Adipose tissue (tissue), 3 donors: ENCODE results near the gene AKR1C3. TPM values are rescaled to one million over a fixed set of nuclear protein-coding genes. Genes with fewer than 3 reads are reported as not detected.
"Not testable (repeated sequence)": the region's sequence is repeated elsewhere in the genome, so short reads cannot be mapped to it uniquely, and the experiment has no call there.

Experiments
- H3K27ac ChIP-seq: one replicate; pipeline ENCODE4 v1.5.1; 2013; ENCODE audit warnings: low read depth, low read length
- WGBS, 3 donors: extraction: QIAGEN DNeasy Blood & Tissue Kit; methylation state at CpG; one replicate each; pipeline ENCODE4 v1.1.7; 2013; 5-methylcytosine and 5-hydroxymethylcytosine counted together
- polyA plus RNA-seq, 3 donors: library from polyadenylated mRNA; stranded (reverse); fragments of 200-250 nt; gene quantifications; one replicate each; pipeline ENCODE4 v1.2.3, GENCODE V29; 2013
- donor health status: healthy with polysubstance abuse.
- donor health status: Bipolar disorder and iron deficiency.
- donor health status: healthy.

Gene AKR1C3
- 100 to 1,000 TPM in 2 of 3 donors, 10 to 100 TPM in 1; 25.7 to 149 (median 122) TPM for polyA plus RNA-seq

GRCh38 chr10:5094265-5095205 is at the start of gene AKR1C3:
TSS of gene AKR1C3 (plus strand) at chr10:5094414. CDS start at chr10:5094445, 31 bp downstream.
- 9 to 42% (median 10%) methylated on average over 9 of the region's 9 CpGs for WGBS, 3 donors
- no peak within 1 kb of the TSS for H3K27ac ChIP-seq

- H3K27ac ChIP-seq = no peak overlapping the region
- whole genome bisulfite sequencing, 3 donors = 93 to 97% (median 93%) methylated on average over 9 of the region's 9 CpGs
Observed at GRCh38 chr10:5045095-5045494, 49.1 kb upstream of the AKR1C3 start.

- WGBS, 3 donors = 87 to 94% (median 93%) methylated on average over 6 of the region's 6 CpGs
- no peak overlapping the region for H3K27ac ChIP-seq
Observed at GRCh38 chr10:5046410-5046809, 47.8 kb upstream of the AKR1C3 start.

GRCh38 chr10:5047055-5047454 is 47.2 kb upstream of the AKR1C3 start:
- 88 to 90% (median 90%) methylated on average over 5 of the region's 5 CpGs for WGBS, 3 donors

GRCh38 chr10:5047912-5048628 is 46.1 kb upstream of the AKR1C3 start:
- 37 to 87% (median 74%) methylated on average over 1 of the region's 1 CpG for WGBS, 3 donors
- H3K27ac ChIP-seq = no peak overlapping the region

More at GRCh38 chr10:5047055-5047454, 47.2 kb upstream of the AKR1C3 start:
- not testable (repeated sequence) for H3K27ac ChIP-seq

- 91 to 94% (median 93%) methylated on average over 16 of the region's 16 CpGs for WGBS, 3 donors
- H3K27ac ChIP-seq = not testable (repeated sequence)
Observed at GRCh38 chr10:5052951-5053500, 41.2 kb upstream of the AKR1C3 start.

GRCh38 chr10:5054831-5055230 is 39.4 kb upstream of the AKR1C3 start:
- H3K27ac ChIP-seq = not testable (repeated sequence)

GRCh38 chr10:5059267-5059666 is 34.9 kb upstream of the AKR1C3 start:
- not testable (repeated sequence) for H3K27ac ChIP-seq
- WGBS, 3 donors = 87 to 89% (median 89%) methylated on average over 8 of the region's 8 CpGs

More at GRCh38 chr10:5054831-5055230, 39.4 kb upstream of the AKR1C3 start:
- 65 to 76% (median 69%) methylated on average over 2 of the region's 2 CpGs for WGBS, 3 donors

GRCh38 chr10:5060791-5061190 is 33.4 kb upstream of the AKR1C3 start:
- WGBS, 3 donors = 92 to 97% (median 97%) methylated on average over 11 to 13 of the region's 13 CpGs
- not testable (repeated sequence) for H3K27ac ChIP-seq

GRCh38 chr10:5064656-5065055 is 29.6 kb upstream of the AKR1C3 start:
- H3K27ac ChIP-seq = no peak overlapping the region
- WGBS, 3 donors = 87 to 90% (median 89%) methylated on average over 1 of the region's 1 CpG

- 89 to 100% (median 94%) methylated on average over 1 of the region's 1 CpG for WGBS, 3 donors
- H3K27ac ChIP-seq = no peak overlapping the region
Observed at GRCh38 chr10:5068274-5068984, 25.8 kb upstream of the AKR1C3 start.

GRCh38 chr10:5070648-5071410 is 23.4 kb upstream of the AKR1C3 start:
- peak overlapping the region; percentile 31 for H3K27ac ChIP-seq

GRCh38 chr10:5071411-5072198 is 22.6 kb upstream of the AKR1C3 start:
- H3K27ac ChIP-seq = no peak overlapping the region
- 10 to 40% (median 32%) methylated on average over 8 of the region's 8 CpGs for WGBS, 3 donors

- H3K27ac ChIP-seq = no peak overlapping the region
- 96 to 100% (median 97%) methylated on average over 2 of the region's 2 CpGs for WGBS, 3 donors
Observed at GRCh38 chr10:5073659-5074058, 20.6 kb upstream of the AKR1C3 start.

GRCh38 chr10:5076615-5077014 is 17.6 kb upstream of the AKR1C3 start:
- WGBS, 3 donors = 55 to 88% (median 72%) methylated on average over 3 of the region's 3 CpGs
- no peak overlapping the region for H3K27ac ChIP-seq

- no peak overlapping the region for H3K27ac ChIP-seq
- 72 to 81% (median 80%) methylated on average over 4 of the region's 4 CpGs for WGBS, 3 donors
Observed at GRCh38 chr10:5078547-5079180, 15.6 kb upstream of the AKR1C3 start.
